Measurements from ENCODE around the gene IL18R1.

GRCh38 chr2:102423368-102423767 is 67.8 kb downstream of the IL18R1 start:
- no peak for TF ChIP-seq EZH2 (IDR thresholded peaks at IDR 0.05; ENCODE audit: insufficient read depth, poor library complexity, severe bottlenecking)
- no peak for TF ChIP-seq EZH2phosphoT487 (IDR thresholded peaks at IDR 0.05; ENCODE audit: insufficient read depth, low read depth)
